ENCODE results near the gene SH3PXD2B. TPM values are rescaled to one million over a fixed set of nuclear protein-coding genes. Genes with fewer than 3 reads are reported as not detected.
A peak's percentile ranks its signal among the peaks of the same experiment; 100 is the strongest.
"Not testable (repeated sequence)": the region's sequence is repeated elsewhere in the genome, so short reads cannot be mapped to it uniquely, and the experiment has no call there.

Gene SH3PXD2B
- total and polyA plus RNA-seq, 5 donors from 2014 or later, result 0.10 TPM; not detected in 4

DNA sequence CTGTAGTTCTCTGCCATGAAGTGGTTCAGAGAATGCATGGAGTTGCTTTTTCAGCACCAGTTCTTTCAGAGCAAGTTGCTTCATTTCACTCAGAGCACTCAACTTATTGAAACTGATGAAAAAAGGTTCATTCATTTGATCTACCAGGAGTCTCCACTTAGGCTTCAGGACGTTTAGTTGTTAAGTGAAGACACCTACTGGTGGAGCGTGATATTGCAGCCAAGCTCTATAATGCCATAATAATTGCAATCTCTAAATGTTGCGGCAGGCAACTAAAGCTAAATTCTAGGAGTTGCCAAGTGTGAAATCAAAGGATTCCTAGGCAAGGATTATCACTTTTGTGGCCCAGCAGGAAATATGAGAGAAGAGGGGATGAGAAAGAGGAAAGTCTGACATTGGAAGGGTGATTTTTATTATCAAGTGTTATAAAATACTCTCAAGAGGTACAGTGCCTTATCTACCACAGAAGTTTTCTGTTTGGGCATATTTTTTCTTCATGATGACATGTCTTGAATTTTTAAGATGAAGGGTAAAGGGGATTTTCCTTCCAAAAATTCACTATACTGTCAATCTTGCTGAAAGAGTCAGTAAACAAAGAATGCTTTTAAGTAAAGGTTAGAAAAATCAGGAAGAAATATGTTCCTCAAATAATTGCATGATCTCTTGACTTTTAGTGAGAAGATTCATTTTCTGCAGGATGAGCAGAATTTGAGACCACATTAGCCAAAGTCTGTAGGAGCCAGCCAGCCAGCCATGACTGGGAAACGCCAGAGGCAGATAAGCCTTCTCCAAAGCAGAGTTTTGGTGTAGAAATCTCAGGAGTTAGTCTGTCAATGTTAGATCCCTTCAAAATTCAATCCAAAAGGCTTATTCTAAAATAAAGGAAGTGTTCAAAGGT, 83.4 kb downstream of the SH3PXD2B start:
- Histone ChIP-seq H3K4me1 (ENCODE audit: control insufficient read depth, insufficient read depth, low read length, poor library complexity, severe bottlenecking) (no peaks in the 10 kb centered on the region), H3K27me3 (ENCODE audit: control insufficient read depth, insufficient read depth, low read length) (no peaks in the 10 kb centered on the region), H3K27ac (ENCODE audit: insufficient read depth, low read length, poor library complexity, severe bottlenecking) (no peak overlapping the region), H3K9me3 (ENCODE audit: control insufficient read depth in 2 of 2, low read length in 2 of 2) (peaks cover 8% of the 10 kb centered on the region in 2 experiments), H3K4me3 (ENCODE audit: low read depth, low read length) (no peak overlapping the region), H3K36me3 (ENCODE audit: control insufficient read depth, insufficient read depth, low read length) (no peaks in the 10 kb centered on the region)
- peak in 1 of 3 donors; percentile 57 for DNase-seq
- Mint-ChIP-seq H3K27me3 (peaks cover 7% of the 10 kb centered on the region), H3K4me1 (no peaks in the 10 kb centered on the region), H3K4me3 (no peak overlapping the region), H3K36me3 (peaks cover 3% of the 10 kb centered on the region), H3K9me3 (peaks cover 0 to 18% (median 7%) of the 10 kb centered on the region in 7 donors), H3K27ac (no peak overlapping the region)
- no peak for ATAC-seq (ENCODE audit: low read depth in 2 of 2)

DNA sequence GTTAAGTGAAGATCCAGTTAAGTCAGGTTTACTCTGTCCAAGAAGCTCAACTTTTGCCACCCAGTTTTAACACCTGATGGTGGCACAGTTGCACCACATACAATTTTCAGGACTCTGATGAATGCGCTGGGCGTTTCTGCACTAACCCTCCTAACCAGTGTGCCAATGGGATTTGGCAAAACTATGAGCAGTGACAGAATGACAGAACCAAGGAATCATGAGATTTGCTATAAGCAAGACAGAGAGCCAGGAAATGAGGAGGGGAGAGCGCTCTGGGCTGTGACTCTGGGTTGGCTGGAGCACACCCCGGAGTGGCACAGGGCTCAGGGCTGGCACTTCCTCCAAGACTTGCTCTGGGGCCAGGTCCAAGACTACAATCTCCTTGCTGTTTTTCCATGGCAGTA, 84.1 kb downstream of the SH3PXD2B start:
- ATAC-seq (ENCODE audit: low read depth in 2 of 2) (no peak), DNase-seq (no peak)
- Mint-ChIP-seq H3K27ac (no peak overlapping the region), H3K36me3 (peaks cover 3% of the 10 kb centered on the region), H3K9me3 (peaks cover 0 to 18% (median 7%) of the 10 kb centered on the region in 7 donors), H3K4me3 (no peak overlapping the region), H3K27me3 (peaks cover 7% of the 10 kb centered on the region), H3K4me1 (no peaks in the 10 kb centered on the region)
- Histone ChIP-seq H3K27me3 (ENCODE audit: control insufficient read depth, insufficient read depth, low read length) (no peaks in the 10 kb centered on the region), H3K9me3 (ENCODE audit: control insufficient read depth in 2 of 2, low read length in 2 of 2) (peaks cover 8% of the 10 kb centered on the region in 2 experiments), H3K36me3 (ENCODE audit: control insufficient read depth, insufficient read depth, low read length) (no peaks in the 10 kb centered on the region), H3K4me3 (ENCODE audit: low read depth, low read length) (no peak overlapping the region), H3K4me1 (ENCODE audit: control insufficient read depth, insufficient read depth, low read length, poor library complexity, severe bottlenecking) (no peaks in the 10 kb centered on the region), H3K27ac (ENCODE audit: insufficient read depth, low read length, poor library complexity, severe bottlenecking) (no peak overlapping the region)

DNA sequence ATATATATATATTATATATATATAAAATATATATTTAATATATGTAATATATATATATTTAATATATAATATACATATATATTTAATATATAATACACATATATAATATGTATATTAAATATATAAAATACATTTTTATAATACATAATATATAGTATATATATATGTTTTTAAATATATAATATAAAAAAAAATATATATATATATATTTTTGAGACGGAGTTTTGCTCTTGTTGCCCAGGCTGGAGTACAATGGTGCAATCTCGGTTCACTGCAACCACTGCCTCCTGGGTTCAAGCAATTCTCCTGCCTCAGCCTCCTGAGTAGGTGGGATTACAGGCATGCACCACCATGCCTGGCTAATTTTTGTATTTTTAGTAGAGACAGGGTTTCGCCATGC, 85.6 kb downstream of the SH3PXD2B start:
- not testable (repeated sequence) for H3K9me3 ChIP-seq (ENCODE audit: control insufficient read depth in 2 of 2, low read length in 2 of 2); H3K36me3 ChIP-seq (ENCODE audit: control insufficient read depth, insufficient read depth, low read length); H3K4me3 ChIP-seq (ENCODE audit: low read depth, low read length); DNase-seq; H3K27me3 ChIP-seq (ENCODE audit: control insufficient read depth, insufficient read depth, low read length); H3K4me1 Mint-ChIP-seq; H3K27me3 Mint-ChIP-seq; H3K36me3 Mint-ChIP-seq; H3K27ac Mint-ChIP-seq; H3K4me3 Mint-ChIP-seq; H3K4me1 ChIP-seq (ENCODE audit: control insufficient read depth, insufficient read depth, low read length, poor library complexity, severe bottlenecking); ATAC-seq (ENCODE audit: low read depth in 2 of 2); H3K27ac ChIP-seq (ENCODE audit: insufficient read depth, low read length, poor library complexity, severe bottlenecking)
- H3K9me3 Mint-ChIP-seq, result peaks cover 0 to 18% (median 10%) of the 10 kb centered on the region in 7 donors

DNA sequence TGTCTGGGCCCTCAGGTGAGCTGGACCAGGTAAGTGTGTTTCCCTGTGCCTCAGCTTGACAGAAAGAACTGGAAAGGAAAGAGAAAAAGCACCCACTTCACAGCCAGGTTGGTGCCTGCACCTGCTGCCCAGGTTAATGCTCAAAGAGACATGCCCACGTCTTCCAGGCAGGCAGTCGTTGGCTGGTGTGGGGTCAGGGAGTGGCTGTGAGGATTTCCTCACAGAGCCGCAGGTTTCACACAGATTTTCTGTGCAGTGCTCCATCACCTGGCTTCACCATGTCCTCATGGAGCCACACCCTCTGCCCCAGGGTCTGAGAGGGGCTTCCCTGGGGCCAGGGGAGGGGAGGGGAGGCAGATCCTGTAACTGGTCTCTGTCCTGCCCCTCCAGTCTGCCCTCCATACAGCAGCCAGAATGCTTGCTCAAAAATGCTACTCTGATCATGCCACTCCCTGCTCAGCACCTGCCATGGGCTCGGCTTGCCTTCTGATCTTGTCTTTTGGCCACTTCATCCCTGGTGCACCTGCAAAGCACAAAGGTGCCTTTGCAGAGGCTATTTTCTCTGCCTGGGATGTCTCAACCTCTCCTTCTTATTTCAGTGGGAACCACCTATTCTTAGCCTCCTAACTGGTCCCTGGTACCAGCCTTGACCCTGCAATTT, 88.2 kb downstream of the SH3PXD2B start:
- no peak overlapping the region for H3K27ac ChIP-seq (ENCODE audit: insufficient read depth, low read length, poor library complexity, severe bottlenecking)
- Mint-ChIP-seq H3K9me3 (peaks cover 0 to 10% (median 5%) of the 10 kb centered on the region in 7 donors), H3K4me1 (no peaks in the 10 kb centered on the region), H3K27ac (no peak overlapping the region), H3K36me3 (no peaks in the 10 kb centered on the region), H3K27me3 (no peaks in the 10 kb centered on the region), H3K4me3 (no peak overlapping the region)
- no peak overlapping the region for H3K4me3 ChIP-seq (ENCODE audit: low read depth, low read length)
- H3K4me1 ChIP-seq (ENCODE audit: control insufficient read depth, insufficient read depth, low read length, poor library complexity, severe bottlenecking), result no peaks in the 10 kb centered on the region
- no peaks in the 10 kb centered on the region for H3K36me3 ChIP-seq (ENCODE audit: control insufficient read depth, insufficient read depth, low read length)
- ATAC-seq (ENCODE audit: low read depth in 2 of 2), result no peak
- H3K9me3 ChIP-seq (ENCODE audit: control insufficient read depth in 2 of 2, low read length in 2 of 2), result peaks cover under 1 to 2% of the 10 kb centered on the region in 2 experiments
- DNase-seq, result no peak
- no peaks in the 10 kb centered on the region for H3K27me3 ChIP-seq (ENCODE audit: control insufficient read depth, insufficient read depth, low read length)

DNA sequence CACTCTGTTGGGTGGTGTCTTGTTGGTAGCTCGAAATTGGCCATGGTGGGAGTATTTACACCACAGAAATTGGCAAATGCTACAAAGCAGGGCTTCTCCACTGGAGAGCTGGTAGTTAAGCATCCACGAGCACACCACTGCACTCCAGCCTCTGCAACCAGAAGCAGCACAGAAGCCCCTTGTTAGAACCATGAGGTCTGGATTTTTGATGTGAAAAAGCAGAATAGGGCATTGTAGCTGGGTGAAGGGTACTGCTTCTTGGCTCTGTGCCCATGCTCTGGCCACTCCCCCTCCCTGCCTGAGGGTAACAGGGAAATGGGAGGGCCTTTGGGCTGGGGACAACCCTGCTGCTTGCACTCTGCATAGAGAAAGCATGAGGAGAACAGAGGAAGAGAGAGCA, 89.6 kb downstream of the SH3PXD2B start:
- no peak for ATAC-seq (ENCODE audit: low read depth in 2 of 2)
- H3K4me3 ChIP-seq (ENCODE audit: low read depth, low read length), result no peak overlapping the region
- H3K4me1 Mint-ChIP-seq, result no peaks in the 10 kb centered on the region

DNA sequence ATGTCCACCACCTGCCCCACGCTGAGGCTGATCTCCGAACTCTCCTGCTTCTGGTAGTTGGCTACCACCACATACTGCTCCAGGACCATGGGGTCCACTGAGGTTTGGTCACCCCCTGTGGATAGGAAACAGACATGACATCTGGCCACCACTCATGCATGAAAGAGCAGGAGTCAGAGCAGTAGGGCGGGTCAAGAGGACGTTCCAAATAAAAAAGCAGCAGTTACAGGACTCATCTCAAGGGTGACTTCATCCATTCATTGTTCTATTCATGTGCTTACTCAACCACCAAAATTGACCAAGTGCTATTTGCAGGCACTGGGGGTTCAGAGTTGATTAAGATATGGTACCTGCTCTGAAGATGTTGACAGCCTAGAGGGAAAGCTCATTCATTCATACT, 91.6 kb downstream of the SH3PXD2B start:
- H3K27me3 ChIP-seq (ENCODE audit: control insufficient read depth, insufficient read depth, low read length), result no peaks in the 10 kb centered on the region
- Mint-ChIP-seq H3K9me3 (peaks cover 0 to 2% (median 0%) of the 10 kb centered on the region in 7 donors), H3K4me3 (no peak overlapping the region), H3K36me3 (no peaks in the 10 kb centered on the region), H3K27me3 (no peaks in the 10 kb centered on the region), H3K27ac (no peak overlapping the region), H3K4me1 (no peaks in the 10 kb centered on the region)
- H3K27ac ChIP-seq (ENCODE audit: insufficient read depth, low read length, poor library complexity, severe bottlenecking), result no peak overlapping the region
- no peaks in the 10 kb centered on the region for H3K36me3 ChIP-seq (ENCODE audit: control insufficient read depth, insufficient read depth, low read length)
- H3K4me1 ChIP-seq (ENCODE audit: control insufficient read depth, insufficient read depth, low read length, poor library complexity, severe bottlenecking), result no peaks in the 10 kb centered on the region
- no peaks in the 10 kb centered on the region for H3K9me3 ChIP-seq (ENCODE audit: control insufficient read depth in 2 of 2, low read length in 2 of 2)
- DNase-seq, result no peak
- H3K4me3 ChIP-seq (ENCODE audit: low read depth, low read length), result no peak overlapping the region
- no peak for ATAC-seq (ENCODE audit: low read depth in 2 of 2)

More for the DNA sequence above, 89.6 kb downstream of the SH3PXD2B start:
- Histone ChIP-seq H3K9me3 (ENCODE audit: control insufficient read depth in 2 of 2, low read length in 2 of 2) (no peaks in the 10 kb centered on the region), H3K36me3 (ENCODE audit: control insufficient read depth, insufficient read depth, low read length) (no peaks in the 10 kb centered on the region), H3K27ac (ENCODE audit: insufficient read depth, low read length, poor library complexity, severe bottlenecking) (no peak overlapping the region), H3K27me3 (ENCODE audit: control insufficient read depth, insufficient read depth, low read length) (no peaks in the 10 kb centered on the region), H3K4me1 (ENCODE audit: control insufficient read depth, insufficient read depth, low read length, poor library complexity, severe bottlenecking) (no peaks in the 10 kb centered on the region)
- H3K27ac Mint-ChIP-seq, result no peak overlapping the region
- H3K4me3 Mint-ChIP-seq, result no peak overlapping the region
- H3K36me3 Mint-ChIP-seq, result no peaks in the 10 kb centered on the region
- H3K9me3 Mint-ChIP-seq, result peaks cover 0 to 4% (median 0%) of the 10 kb centered on the region in 7 donors
- H3K27me3 Mint-ChIP-seq, result no peaks in the 10 kb centered on the region
- peak in 1 of 3 donors; percentile 2 for DNase-seq

DNA sequence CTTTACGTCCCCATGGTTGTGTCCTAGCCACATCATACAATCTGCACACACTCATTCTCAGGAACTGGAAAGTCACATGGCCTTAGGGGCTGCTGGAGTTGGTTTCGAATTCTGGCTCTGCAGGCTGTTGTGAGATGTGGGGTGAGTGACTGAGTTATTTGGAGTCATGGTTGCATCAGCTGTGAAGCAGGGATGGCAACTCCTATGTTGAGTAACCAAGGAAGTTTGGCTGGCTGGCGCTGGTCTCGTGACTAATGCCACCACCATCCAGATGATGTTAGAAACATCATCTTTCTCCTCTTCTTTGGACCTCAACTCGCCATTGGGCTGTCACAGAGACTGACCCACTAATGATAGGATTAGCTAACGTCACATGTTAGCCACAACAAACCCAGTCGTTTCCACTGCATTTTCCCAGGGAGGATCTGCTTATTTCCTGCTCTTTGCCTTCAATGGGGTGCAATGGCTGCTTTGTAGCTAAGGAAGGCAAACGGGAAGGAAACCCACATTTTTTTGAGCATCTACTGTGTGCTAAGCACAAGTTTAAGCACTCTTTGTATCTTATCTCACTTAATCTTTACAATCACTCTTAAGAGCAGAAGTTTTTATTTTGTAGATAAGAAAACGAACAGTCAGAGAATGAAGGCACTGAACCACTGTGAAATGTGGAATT, 92.6 kb downstream of the SH3PXD2B start:
- H3K36me3 Mint-ChIP-seq, result no peaks in the 10 kb centered on the region
- no peak overlapping the region for H3K27ac Mint-ChIP-seq
- H3K36me3 ChIP-seq (ENCODE audit: control insufficient read depth, insufficient read depth, low read length), result no peaks in the 10 kb centered on the region
- H3K27ac ChIP-seq (ENCODE audit: insufficient read depth, low read length, poor library complexity, severe bottlenecking), result no peak overlapping the region
- no peaks in the 10 kb centered on the region for H3K4me1 ChIP-seq (ENCODE audit: control insufficient read depth, insufficient read depth, low read length, poor library complexity, severe bottlenecking)
- H3K4me3 ChIP-seq (ENCODE audit: low read depth, low read length), result no peak overlapping the region
- ATAC-seq (ENCODE audit: low read depth in 2 of 2) (peak; percentile 12 to 25), DNase-seq (peak in 1 of 3 donors; percentile 4)
- H3K27me3 Mint-ChIP-seq, result no peaks in the 10 kb centered on the region
- H3K27me3 ChIP-seq (ENCODE audit: control insufficient read depth, insufficient read depth, low read length), result no peaks in the 10 kb centered on the region
- no peaks in the 10 kb centered on the region for H3K9me3 ChIP-seq (ENCODE audit: control insufficient read depth in 2 of 2, low read length in 2 of 2)
- peaks cover 0 to 2% (median 0%) of the 10 kb centered on the region in 7 donors for H3K9me3 Mint-ChIP-seq
- no peak overlapping the region for H3K4me3 Mint-ChIP-seq
- H3K4me1 Mint-ChIP-seq, result no peaks in the 10 kb centered on the region

Data from CD4-positive, CD25-positive, alpha-beta regulatory T cell (primary cell).